IMR-90 (cell line): ENCODE results near the gene PRSS33. TPM values are rescaled to one million over a fixed set of nuclear protein-coding genes. Genes with fewer than 3 reads are reported as not detected.

Experiments
- ATAC-seq: fragments of 200-7000 bp; cut with Tn5 transposase; 2 replicates; pipeline ENCODE4 v1.9.1; 2020; ENCODE audit warnings: low read depth, mild to moderate bottlenecking, moderate library complexity
- BruUV-seq: library from RNA; stranded (reverse); fragments of 400-500 nt; replicated peaks from 2 replicates; lab custom pipeline; 2021; lab: Mats Ljungman, UMichigan
- CTCF ChIA-PET: fragments of 300-600 bp; formaldehyde crosslinking; extraction: SDS; loops from one replicate; lab custom pipeline; 2021; ENCODE audit warnings: antibody characterized with exemption; lab: Yijun Ruan, JAX
- POLR2A ChIA-PET: fragments of 300-600 bp; sonication (Branson Sonifier 250); formaldehyde crosslinking; loops from one replicate; lab custom pipeline; 2022; ENCODE audit warnings: antibody characterized with exemption; ENCODE audit not compliant: unreplicated experiment; lab: Charles Lee
- DNase-seq: peaks from one replicate; pipeline ENCODE4 v3.0.0; 2013
- H2AFZ ChIP-seq: replicated peaks from 2 replicates; pipeline ENCODE3; 2013; ENCODE audit warnings: low read length, mild to moderate bottlenecking; ENCODE audit not compliant: poor library complexity
- H2AK5ac ChIP-seq: 2 replicates; pipeline ENCODE4 v1.6.1; 2013; ENCODE audit warnings: low read depth, low read length, inconsistent platforms
- H2AK9ac ChIP-seq: replicated peaks from 2 replicates; pipeline ENCODE3; 2013; ENCODE audit warnings: mild to moderate bottlenecking, low read depth, low read length, moderate library complexity; ENCODE audit not compliant: poor library complexity
- H2BK120ac ChIP-seq: 2 replicates; pipeline ENCODE4 v1.6.1; 2013; ENCODE audit warnings: low read depth, low read length, inconsistent platforms
- H2BK15ac ChIP-seq: 3 replicates; pipeline ENCODE4 v1.6.1; 2013; ENCODE audit warnings: low read depth, low read length, inconsistent platforms
- H2BK20ac ChIP-seq: 2 replicates; pipeline ENCODE4 v1.6.1; 2013; ENCODE audit warnings: low read depth, mild to moderate bottlenecking, inconsistent platforms, low read length, moderate library complexity
- H2BK5ac ChIP-seq: 2 replicates; pipeline ENCODE4 v1.6.1; 2013; ENCODE audit warnings: mild to moderate bottlenecking, low read depth, low read length, inconsistent platforms; ENCODE audit not compliant: poor library complexity, severe bottlenecking
- H3K14ac ChIP-seq: replicated peaks from 2 replicates; pipeline ENCODE4 v1.6.1; 2013; ENCODE audit warnings: low read depth, low read length, inconsistent platforms
- H3K18ac ChIP-seq: 2 replicates; pipeline ENCODE4 v1.6.1; 2013; ENCODE audit warnings: low read depth, low read length, control low read depth
- H3K23ac ChIP-seq: 2 replicates; pipeline ENCODE4 v1.6.1; 2013; ENCODE audit warnings: low read depth, low read length, inconsistent platforms
- H3K27ac ChIP-seq: 2 replicates; pipeline ENCODE4 v1.5.1; 2013; ENCODE audit warnings: mild to moderate bottlenecking, control low read depth, low read length; ENCODE audit not compliant: insufficient read depth
- H3K27me3 ChIP-seq: 2 replicates; pipeline ENCODE4 v1.6.1; 2013; ENCODE audit warnings: low read length; ENCODE audit not compliant: control insufficient read depth, insufficient read depth
- H3K36me3 ChIP-seq: 2 replicates; pipeline ENCODE4 v1.6.1; 2013; ENCODE audit warnings: low read length, mixed read lengths; ENCODE audit not compliant: control insufficient read depth, insufficient read depth
- H3K4ac ChIP-seq: 2 replicates; pipeline ENCODE4 v1.6.1; 2013; ENCODE audit warnings: low read depth, low read length, inconsistent platforms
- H3K4me1 ChIP-seq: 2 replicates; pipeline ENCODE4 v1.6.1; 2013; ENCODE audit warnings: low read length, mixed read lengths; ENCODE audit not compliant: control insufficient read depth, insufficient read depth
- H3K4me2 ChIP-seq: 2 replicates; pipeline ENCODE4 v1.6.1; 2013; ENCODE audit warnings: low read depth, mild to moderate bottlenecking, control low read depth, low read length, moderate library complexity
- H3K4me3 ChIP-seq: 2 replicates; pipeline ENCODE4 v1.5.1; 2013; ENCODE audit warnings: low read depth, mild to moderate bottlenecking, control low read depth, low read length, moderate library complexity; ENCODE audit not compliant: insufficient read depth
- H3K56ac ChIP-seq: 2 replicates; pipeline ENCODE4 v1.6.1; 2013; ENCODE audit warnings: low read length, inconsistent platforms; ENCODE audit not compliant: insufficient read depth; ENCODE audit errors: extremely low read depth
- H3K79me1 ChIP-seq, 2 experiments: 2 replicates each; pipeline ENCODE4 v1.6.1; 2013; ENCODE audit warnings: low read length in 2 of 2, inconsistent platforms in 1 of 2, low read depth in 1 of 2
- H3K9ac ChIP-seq: 2 replicates; pipeline ENCODE4 v1.6.1; 2013; ENCODE audit warnings: low read depth, low read length, control low read depth
- H3K9me1 ChIP-seq: 2 replicates; pipeline ENCODE4 v1.6.1; 2013; ENCODE audit warnings: low read length, inconsistent platforms; ENCODE audit not compliant: insufficient read depth
- H3K9me3 ChIP-seq: 2 replicates; pipeline ENCODE4 v1.6.1; 2013; ENCODE audit warnings: low read length; ENCODE audit not compliant: control insufficient read depth, insufficient read depth
- H4K20me1 ChIP-seq: 2 replicates; pipeline ENCODE4 v1.6.1; 2013; ENCODE audit warnings: low read length, inconsistent platforms; ENCODE audit not compliant: insufficient read depth
- H4K5ac ChIP-seq: 2 replicates; pipeline ENCODE4 v1.6.1; 2013; ENCODE audit warnings: mild to moderate bottlenecking, low read depth, low read length, control low read depth
- H4K8ac ChIP-seq, 2 experiments: 2 replicates each; pipeline ENCODE4 v1.6.1; 2013; ENCODE audit warnings: low read depth in 2 of 2, low read length in 2 of 2, control low read depth in 1 of 2, inconsistent platforms in 1 of 2
- H4K91ac ChIP-seq: 2 replicates; pipeline ENCODE4 v1.6.1; 2013; ENCODE audit warnings: low read depth, low read length, inconsistent platforms; ENCODE audit not compliant: insufficient read depth
- CTCF ChIP-seq: conservative IDR thresholded peaks from 2 replicates; pipeline ENCODE4 v1.5.1; 2012; ENCODE audit warnings: mild to moderate bottlenecking, low read depth, low read length, improper control_type of control experiment
- WGBS, 2 experiments: methylation state at CpG; one replicate each; pipeline versions ENCODE4 v1.1.5 to v1.1.7; 2013; ENCODE audit warnings: missing lambda C conversion rate in 2 of 2; ENCODE audit not compliant: insufficient read length in 1 of 2; ENCODE audit errors: extremely low coverage in 2 of 2; 5-methylcytosine and 5-hydroxymethylcytosine counted together
- dilution Hi-C: fragments of 300-500 bp; cut with HindIII; formaldehyde crosslinking; loops from one replicate; pipeline ENCODE4 v1.14.3; 2018; ENCODE audit warnings: low sequenced_read_pairs; ENCODE audit not compliant: unreplicated experiment
- in situ Hi-C: fragments of 300-500 bp; cut with MboI; formaldehyde crosslinking; loops from 3 replicates; pipeline ENCODE4 v1.14.3; 2019; ENCODE audit warnings: low sequenced_read_pairs, inconsistent platforms, mixed read lengths
- intact Hi-C: fragments of 100-400 bp; cut with micrococcal nuclease; formaldehyde crosslinking; loops from 2 replicates; pipeline ENCODE4 v1.10.0; 2022
- polyA plus RNA-seq, 3 experiments: library from polyadenylated mRNA; depleted of rRNA; stranded (reverse); fragments of >200 nt; gene quantifications; 2 replicates each; pipeline ENCODE4 v1.2.3, GENCODE V29; 2012; ENCODE audit warnings: low replicate concordance in 1 of 3
- total RNA-seq: library from RNA; depleted of rRNA; stranded (reverse); fragments of >200 nt; gene quantifications from 2 replicates; pipeline ENCODE4 v1.2.3, GENCODE V29; 2012

Gene PRSS33
- total and polyA plus RNA-seq, 2 of the 4 experiments (the other 2 are of a cell fraction): not detected

GRCh38 chr16:2752035-2752849 is 35.1 kb downstream of the PRSS33 start, which contains the start of gene SRRM2 (continued):
- no peak for TF ChIP-seq CTCF

GRCh38 chr16:2751577-2752034 is 35.8 kb downstream of the PRSS33 start:
- peak overlapping the region; percentile 88 for H3K4me3 ChIP-seq
- in situ Hi-C loops (no loop called here), intact Hi-C loops (no loop called here), dilution Hi-C loops (no loop called here)
- peak overlapping the region; percentile 82 for H2BK5ac ChIP-seq
- peak overlapping the region; percentile 99 for H3K4ac ChIP-seq
- H3K9me3 ChIP-seq: peaks cover 2% of the 10 kb centered on the region; the same call in 1 of the 2 replicates
- H2AK5ac ChIP-seq: peak overlapping the region; percentile 98
- H2AFZ ChIP-seq: peak overlapping the region; percentile 99
- peak overlapping the region; percentile 74 for H3K23ac ChIP-seq
- peak overlapping the region; percentile 77 for H3K4me2 ChIP-seq
- 62% methylated on average over 8 of the region's 23 CpGs; no CpG with 5 or more reads in 1 of the 2 experiments for WGBS, 2 experiments
- peaks cover 38% of the 10 kb centered on the region for H4K20me1 ChIP-seq
- H2BK15ac ChIP-seq: no peak overlapping the region; the same call in 2 of the 3 replicates
- CTCF ChIA-PET: no interaction called here
- H3K9ac ChIP-seq: peak overlapping the region; percentile 10
- H4K8ac ChIP-seq: peak overlapping the region; percentile 93 to 100
- H4K91ac ChIP-seq: peak overlapping the region; percentile 67
- H3K79me1 ChIP-seq: peaks cover 11 to 39% of the 10 kb centered on the region in 2 experiments
- H2AK9ac ChIP-seq: peak overlapping the region; percentile 99
- peak overlapping the region; percentile 5; the same call in 1 of the 2 replicates for H3K18ac ChIP-seq
- peak overlapping the region; percentile 16; the same call in 1 of the 2 replicates for H2BK120ac ChIP-seq
- BruUV-seq: TSS peak; percentile 68
- no peak for DNase-seq
- H3K4me1 ChIP-seq: peaks cover 9% of the 10 kb centered on the region
- H3K14ac ChIP-seq: peak overlapping the region; percentile 92
- H2BK20ac ChIP-seq: no peak overlapping the region
- 0 out of 2 replicates have a peak overlapping the region, but pooled peaks have one; percentile 30 for H3K56ac ChIP-seq
- H3K36me3 ChIP-seq: peaks cover 6% of the 10 kb centered on the region
- TF ChIP-seq CTCF: no peak
- no peak for ATAC-seq
- no peaks in the 10 kb centered on the region for H3K27me3 ChIP-seq
- peak overlapping the region; percentile 99 for H3K27ac ChIP-seq
- peaks cover 9% of the 10 kb centered on the region for H3K9me1 ChIP-seq
- H4K5ac ChIP-seq: peak overlapping the region; percentile 99
- POLR2A ChIA-PET: interaction anchor here (0.8 kb wide), 1 partner anchor 11 kb away, joined by 4 read pairs; no protein-coding TSS in a partner anchor
